Activated CD4-positive, alpha-beta memory T cell treated with anti-CD3 and anti-CD28 coated beads for 36 hours (primary cell): ENCODE results near the gene MED22. TPM values are rescaled to one million over a fixed set of nuclear protein-coding genes. Genes with fewer than 3 reads are reported as not detected.
"Not testable (repeated sequence)": the region's sequence is repeated elsewhere in the genome, so short reads cannot be mapped to it uniquely, and the experiment has no call there.

ENCODE experiments used
- CTCF ChIA-PET: fragments of 350-600 bp; sonication (Branson Sonifier 250); formaldehyde crosslinking; loops from one replicate; lab custom pipeline; 2021; ENCODE audit warnings: antibody characterized with exemption, inconsistent platforms; lab: Charles Lee
- POLR2A ChIA-PET: fragments of 350-600 bp; sonication (Branson Sonifier 250); formaldehyde crosslinking; loops from one replicate; lab custom pipeline; 2021; ENCODE audit warnings: antibody characterized with exemption; lab: Charles Lee
- DNase-seq: peaks from one replicate; pipeline ENCODE4 v3.0.0-alpha.2; 2020
- H3K27ac Mint-ChIP-seq: one replicate; pipeline ENCODE4 v1.8.0; 2021; ENCODE audit warnings: mixed read lengths
- H3K27me3 Mint-ChIP-seq: one replicate; pipeline ENCODE4 v1.8.0; 2021; ENCODE audit warnings: mixed read lengths
- H3K36me3 Mint-ChIP-seq: one replicate; pipeline ENCODE4 v1.8.0; 2021; ENCODE audit warnings: mixed read lengths
- H3K4me1 Mint-ChIP-seq: one replicate; pipeline ENCODE4 v1.8.0; 2021; ENCODE audit warnings: low read depth, mixed read lengths
- H3K4me3 Mint-ChIP-seq: one replicate; pipeline ENCODE4 v1.8.0; 2021; ENCODE audit warnings: mild to moderate bottlenecking, mixed read lengths
- H3K9me3 Mint-ChIP-seq: one replicate; pipeline ENCODE4 v1.8.0; 2021; ENCODE audit warnings: mixed read lengths
- intact Hi-C: fragments of 100-400 bp; cut with micrococcal nuclease; formaldehyde crosslinking; loops from one replicate; pipeline ENCODE4 v1.15.1; 2023
- total RNA-seq, 2 experiments: library from RNA; stranded (reverse); gene quantifications; one replicate each; pipeline ENCODE4 v1.2.3, GENCODE V29; 2021

Gene MED22
- total RNA-seq, 2 experiments from 2014 or later, result 20.8 to 20.9 TPM

DNA sequence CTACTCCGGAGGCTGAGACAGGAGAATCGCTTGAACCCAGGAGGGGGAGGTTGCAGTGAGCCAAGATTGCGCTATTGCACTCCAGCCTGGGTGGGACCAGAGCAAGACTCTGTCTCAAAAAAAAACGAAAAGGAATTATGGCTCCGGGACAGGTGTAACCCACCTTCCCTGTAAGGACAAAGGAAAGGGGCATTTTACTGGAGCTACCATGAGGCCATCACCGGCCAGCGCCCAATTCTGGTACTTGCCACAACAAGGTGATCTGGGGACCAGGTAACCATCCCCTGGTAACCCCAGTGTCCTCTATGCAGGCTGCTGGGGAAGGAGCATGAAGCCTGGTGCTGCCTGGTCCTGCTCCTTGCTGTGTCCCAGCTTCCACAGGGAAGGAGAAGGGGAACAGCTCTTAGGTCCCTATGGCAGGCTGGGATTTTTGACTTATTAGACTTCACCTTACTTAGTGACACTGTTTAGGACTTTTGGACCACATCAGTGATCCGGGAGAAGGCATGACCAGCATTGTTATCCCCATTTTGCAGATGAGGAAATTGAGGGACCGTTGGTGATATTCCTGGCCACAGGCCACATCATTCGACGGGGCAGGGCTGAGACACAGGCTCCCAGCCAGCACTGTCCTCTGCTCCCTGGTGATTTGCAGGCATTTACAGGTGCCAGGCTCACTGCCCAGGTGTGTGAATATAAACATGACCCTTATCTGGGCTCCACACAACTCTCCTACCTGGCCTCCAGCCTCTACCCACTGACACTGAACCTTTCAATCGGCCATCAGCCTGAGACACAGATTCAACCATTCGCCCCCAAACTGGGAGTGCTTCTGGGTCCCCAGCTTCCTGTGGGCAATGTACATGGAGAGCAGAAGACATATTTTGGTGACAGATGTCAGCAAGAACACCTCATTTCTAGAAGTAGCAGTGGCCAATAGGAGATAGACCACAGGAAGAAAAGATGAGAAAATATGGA, 46.4 kb downstream of the MED22 start:
- Mint-ChIP-seq H3K36me3 (no peaks in the 10 kb centered on the region), H3K27ac (no peak overlapping the region), H3K4me3 (no peak overlapping the region), H3K9me3 (no peaks in the 10 kb centered on the region), H3K27me3 (peaks cover 1% of the 10 kb centered on the region), H3K4me1 (no peaks in the 10 kb centered on the region)
- intact Hi-C loops, result no loop called here
- ChIA-PET POLR2A (no interaction called here), CTCF (interaction anchor here (0.6 kb wide), 1 partner anchor 134 kb away, joined by 3 read pairs; no protein-coding TSS in a partner anchor)
- no peak for DNase-seq

DNA sequence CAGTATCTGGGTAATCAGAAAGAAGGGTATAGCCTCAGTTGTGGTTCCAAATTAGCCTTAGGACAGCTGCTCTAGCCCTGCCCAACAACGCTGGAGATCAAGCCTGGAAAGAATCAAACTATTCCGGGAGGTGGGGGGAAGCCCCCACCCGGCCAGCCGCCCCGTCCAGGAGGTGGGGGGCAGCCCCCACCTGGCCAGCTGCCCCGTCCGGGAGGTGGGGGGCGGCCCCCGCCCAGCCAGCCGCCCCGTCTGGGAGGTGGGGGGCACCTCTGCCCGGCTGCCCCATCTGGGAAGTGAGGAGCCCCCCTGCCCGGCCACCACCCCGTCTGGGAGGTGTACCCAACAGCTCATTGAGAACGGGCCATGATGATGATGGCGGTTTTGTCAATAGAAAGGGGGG, 47.9 kb downstream of the MED22 start:
- intact Hi-C loops, H3K36me3 Mint-ChIP-seq, H3K27ac Mint-ChIP-seq, DNase-seq, CTCF ChIA-PET, H3K4me1 Mint-ChIP-seq, POLR2A ChIA-PET, H3K27me3 Mint-ChIP-seq, H3K9me3 Mint-ChIP-seq, H3K4me3 Mint-ChIP-seq: not testable (repeated sequence)

DNA sequence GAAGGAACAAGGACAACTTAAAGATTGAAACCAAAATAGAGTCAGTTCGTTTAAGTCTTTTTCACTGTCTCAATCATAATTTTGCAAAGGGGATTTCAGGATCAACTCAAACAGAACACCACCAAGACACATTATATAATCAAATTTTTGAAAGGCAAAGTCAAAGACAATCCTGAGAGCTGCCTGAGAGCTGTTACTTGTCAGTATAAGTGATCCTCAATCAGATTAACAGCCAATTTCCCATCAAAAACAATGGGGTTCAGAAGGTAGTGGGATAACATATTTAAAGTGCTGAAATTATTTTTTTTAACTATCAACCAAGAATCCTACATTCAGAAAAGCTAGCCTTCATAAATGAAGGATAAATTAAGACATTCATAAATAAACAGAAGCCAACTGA, 53.7 kb downstream of the MED22 start:
- Mint-ChIP-seq H3K27ac (no peak overlapping the region), H3K4me1 (no peaks in the 10 kb centered on the region), H3K9me3 (peaks cover 23% of the 10 kb centered on the region), H3K36me3 (peaks cover 6% of the 10 kb centered on the region), H3K27me3 (peaks cover 19% of the 10 kb centered on the region), H3K4me3 (no peak overlapping the region)
- ChIA-PET POLR2A (no interaction called here), CTCF (no interaction called here)
- intact Hi-C loops, result no loop called here
- no peak for DNase-seq

DNA sequence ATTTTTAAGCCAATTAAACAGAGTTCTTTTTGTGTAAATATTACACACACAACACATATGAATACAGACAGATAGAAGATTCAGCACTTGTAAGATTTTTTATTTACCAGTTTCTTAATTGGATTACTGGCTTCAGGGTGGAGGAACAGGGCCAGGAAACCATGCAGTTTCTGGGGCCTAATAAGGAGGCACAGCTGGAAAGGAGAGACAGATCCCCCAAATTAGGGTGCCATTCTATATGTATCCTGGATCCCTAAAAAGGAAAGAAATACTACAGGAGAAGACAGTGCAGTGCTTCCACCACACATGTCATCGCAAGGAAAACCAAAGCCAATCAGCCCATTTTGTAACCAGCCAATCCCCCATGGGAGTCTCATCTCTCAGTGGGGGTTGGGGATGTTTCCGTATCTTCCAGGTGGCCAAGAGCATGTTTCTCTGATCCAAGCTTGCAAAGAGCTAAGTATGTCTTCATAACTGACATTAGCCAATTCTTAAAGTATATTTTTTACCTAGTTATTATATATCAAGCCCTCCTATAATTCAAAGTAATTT, 57.1 kb downstream of the MED22 start:
- intact Hi-C loops, result no loop called here
- CTCF ChIA-PET, result interaction anchor here (0.6 kb wide), 2 partner anchors 110 to 340 kb away, joined by 3 read pairs; no protein-coding TSS in a partner anchor

More for the DNA sequence above, 57.1 kb downstream of the MED22 start:
- POLR2A ChIA-PET, result no interaction called here
- Mint-ChIP-seq H3K4me1 (no peaks in the 10 kb centered on the region), H3K36me3 (peaks cover 8% of the 10 kb centered on the region), H3K27me3 (peaks cover 20% of the 10 kb centered on the region), H3K27ac (no peak overlapping the region), H3K9me3 (peaks cover 31% of the 10 kb centered on the region), H3K4me3 (no peak overlapping the region)
- DNase-seq, result no peak

Other genes starting within 250 kb of the MED22 start
- gene RALGDS, start 226.9 kb downstream of the MED22 start, total RNA-seq, result 10 to 100 TPM; 65.4 TPM
- gene GBGT1, start 184.2 kb downstream of the MED22 start, total RNA-seq, result 1 to 10 TPM; 3.2 to 3.6 TPM
- not detected for gene OBP2B, start 138.9 kb downstream of the MED22 start, total RNA-seq
- not detected for gene ABO, start 72.9 kb downstream of the MED22 start, total RNA-seq
- gene SURF6, start 11.9 kb downstream of the MED22 start, total RNA-seq, result 10 to 100 TPM; 16.9 to 18.2 TPM
- gene RPL7A, start 87 bp upstream of the MED22 start, total RNA-seq, result 1,000 to 10,000 TPM; 3,340 to 3,454 TPM
- gene SURF1, start 8.4 kb upstream of the MED22 start, total RNA-seq, result 10 to 100 TPM; 24.7 to 26.0 TPM
- gene SURF2, start 8.4 kb upstream of the MED22 start, total RNA-seq, result 10 to 100 TPM; 12.5 to 15.5 TPM
- gene SURF4, start 27.9 kb upstream of the MED22 start, total RNA-seq, result 100 to 1,000 TPM; 358 to 368 TPM
- gene STKLD1, start 28.2 kb upstream of the MED22 start, total RNA-seq, result under 1 TPM; 0.69 to 0.90 TPM
- gene REXO4, start 69.9 kb upstream of the MED22 start, total RNA-seq, result 10 to 100 TPM; 24.2 to 26.3 TPM
- gene ADAMTS13, start 74.2 kb upstream of the MED22 start, total RNA-seq, result 1 to 10 TPM; 2.4 to 2.6 TPM
- 1 to 10 TPM; 1.1 to 1.2 TPM for gene CACFD1, start 111.8 kb upstream of the MED22 start, total RNA-seq
- gene SLC2A6, start 131.0 kb upstream of the MED22 start, total RNA-seq, result 1 to 10 TPM; 2.2 to 2.6 TPM
- not detected for gene MYMK, start 176.8 kb upstream of the MED22 start, total RNA-seq
- under 1 TPM; 0.05 to 0.07 TPM for gene ADAMTSL2, start 186.6 kb upstream of the MED22 start, total RNA-seq